K562 (cell line): ENCODE measurements around the gene PACSIN3. TPM values are rescaled to one million over a fixed set of nuclear protein-coding genes. Genes with fewer than 3 reads are reported as not detected.
A peak's percentile ranks its signal among the peaks of the same experiment; 100 is the strongest.

ENCODE experiments used
- CREB1 ChIP-seq, 2 experiments: sonication (generic) in 1 of 2; formaldehyde crosslinking in 1 of 2; IDR thresholded peaks; 2 replicates each; pipeline versions ENCODE4 v1.6.1 to v1.8.0; 2012 to 2022; ENCODE audit warnings: inconsistent platforms in 1 of 2, mild to moderate bottlenecking in 1 of 2, missing genetic modification reagents in 1 of 2, moderate library complexity in 1 of 2
- MAFF ChIP-seq: IDR thresholded peaks from 2 replicates; pipeline ENCODE4 v1.6.1; 2012; ENCODE audit warnings: low read length, improper control_type of control experiment
- RAD51 ChIP-seq: fragments of 450-650 bp; IDR thresholded peaks from 2 replicates; pipeline ENCODE4 v1.7.1; 2016; ENCODE audit warnings: low read depth, mild to moderate bottlenecking, borderline replicate concordance
- SMAD1 ChIP-seq: fragments of 150-350 bp; IDR thresholded peaks from 2 replicates; pipeline ENCODE4 v1.6.1; 2014; ENCODE audit warnings: low read length, low read depth; ENCODE audit not compliant: partially characterized antibody
- TCF7 ChIP-seq: sonication (generic); IDR thresholded peaks from 2 replicates; pipeline ENCODE4 v1.6.1; 2016; ENCODE audit warnings: antibody characterized with exemption, borderline replicate concordance
- TOE1 ChIP-seq, 2 experiments: fragments of 450-650 bp in 1 of 2; sonication (generic) in 1 of 2; formaldehyde crosslinking in 1 of 2; IDR thresholded peaks; 2 replicates each; pipeline versions ENCODE4 v1.7.1 to v1.8.0; 2016 to 2022; ENCODE audit warnings: borderline replicate concordance in 2 of 2, mild to moderate bottlenecking in 2 of 2, antibody characterized with exemption in 1 of 2, inconsistent platforms in 1 of 2, low read depth in 1 of 2, missing genetic modification reagents in 1 of 2, moderate library complexity in 1 of 2
- ZNF184 ChIP-seq: sonication (generic); formaldehyde crosslinking; IDR thresholded peaks from 2 replicates; pipeline ENCODE4 v1.5.0; 2020; ENCODE audit warnings: missing genetic modification reagents
- polyA plus RNA-seq, 8 experiments: library from polyadenylated mRNA; depleted of rRNA in 4 of 8; stranded (reverse) in 5 of 8; unstranded in 3 of 8; fragments of >200 nt; fragmentation: Nextera tagmentation in 2 of 8; fragmentation: Illumina TruSeq in 1 of 8; extraction: Ambion mirVana in 2 of 8; extraction: Trizol in 1 of 8; gene quantifications; 2 replicates each; pipeline versions ENCODE4 v1.2.1 to v1.2.3, GENCODE V29; 2011 to 2014; ENCODE audit warnings: inconsistent platforms in 1 of 8, missing spikeins in 1 of 8
- total RNA-seq, 7 experiments: library from RNA; depleted of rRNA in 6 of 7; stranded (reverse); fragments of >200 nt in 6 of 7; fragmentation: Illumina TruSeq in 2 of 7; extraction: Trizol in 2 of 7; gene quantifications; 2 replicates each; pipeline versions ENCODE4 v1.2.1 to v1.2.3, GENCODE V29; 2011 to 2021; ENCODE audit warnings: low replicate concordance in 1 of 7
- TF ChIP-seq, protein P1 (sequence below): fragments of 450-650 bp; IDR thresholded peaks from 2 replicates; pipeline ENCODE4 v1.6.1; 2016; ENCODE audit warnings: low read depth
- TF ChIP-seq, protein P2 (sequence below): sonication (generic); formaldehyde crosslinking; IDR thresholded peaks from 2 replicates; pipeline ENCODE4 v1.9.0; 2022; ENCODE audit warnings: mild to moderate bottlenecking, missing genetic modification reagents
- TF ChIP-seq, protein P3 (sequence below): fragments of 450-650 bp; IDR thresholded peaks from 2 replicates; pipeline ENCODE4 v1.6.1; 2016

PACSIN3 gene
- total and polyA plus RNA-seq, 9 of the 15 experiments (the other 6 are each of a cell fraction or from before 2014, with no cell fraction given) = 0.13 to 18.1 (median 7.1) TPM

- TF ChIP-seq, protein P1, sequence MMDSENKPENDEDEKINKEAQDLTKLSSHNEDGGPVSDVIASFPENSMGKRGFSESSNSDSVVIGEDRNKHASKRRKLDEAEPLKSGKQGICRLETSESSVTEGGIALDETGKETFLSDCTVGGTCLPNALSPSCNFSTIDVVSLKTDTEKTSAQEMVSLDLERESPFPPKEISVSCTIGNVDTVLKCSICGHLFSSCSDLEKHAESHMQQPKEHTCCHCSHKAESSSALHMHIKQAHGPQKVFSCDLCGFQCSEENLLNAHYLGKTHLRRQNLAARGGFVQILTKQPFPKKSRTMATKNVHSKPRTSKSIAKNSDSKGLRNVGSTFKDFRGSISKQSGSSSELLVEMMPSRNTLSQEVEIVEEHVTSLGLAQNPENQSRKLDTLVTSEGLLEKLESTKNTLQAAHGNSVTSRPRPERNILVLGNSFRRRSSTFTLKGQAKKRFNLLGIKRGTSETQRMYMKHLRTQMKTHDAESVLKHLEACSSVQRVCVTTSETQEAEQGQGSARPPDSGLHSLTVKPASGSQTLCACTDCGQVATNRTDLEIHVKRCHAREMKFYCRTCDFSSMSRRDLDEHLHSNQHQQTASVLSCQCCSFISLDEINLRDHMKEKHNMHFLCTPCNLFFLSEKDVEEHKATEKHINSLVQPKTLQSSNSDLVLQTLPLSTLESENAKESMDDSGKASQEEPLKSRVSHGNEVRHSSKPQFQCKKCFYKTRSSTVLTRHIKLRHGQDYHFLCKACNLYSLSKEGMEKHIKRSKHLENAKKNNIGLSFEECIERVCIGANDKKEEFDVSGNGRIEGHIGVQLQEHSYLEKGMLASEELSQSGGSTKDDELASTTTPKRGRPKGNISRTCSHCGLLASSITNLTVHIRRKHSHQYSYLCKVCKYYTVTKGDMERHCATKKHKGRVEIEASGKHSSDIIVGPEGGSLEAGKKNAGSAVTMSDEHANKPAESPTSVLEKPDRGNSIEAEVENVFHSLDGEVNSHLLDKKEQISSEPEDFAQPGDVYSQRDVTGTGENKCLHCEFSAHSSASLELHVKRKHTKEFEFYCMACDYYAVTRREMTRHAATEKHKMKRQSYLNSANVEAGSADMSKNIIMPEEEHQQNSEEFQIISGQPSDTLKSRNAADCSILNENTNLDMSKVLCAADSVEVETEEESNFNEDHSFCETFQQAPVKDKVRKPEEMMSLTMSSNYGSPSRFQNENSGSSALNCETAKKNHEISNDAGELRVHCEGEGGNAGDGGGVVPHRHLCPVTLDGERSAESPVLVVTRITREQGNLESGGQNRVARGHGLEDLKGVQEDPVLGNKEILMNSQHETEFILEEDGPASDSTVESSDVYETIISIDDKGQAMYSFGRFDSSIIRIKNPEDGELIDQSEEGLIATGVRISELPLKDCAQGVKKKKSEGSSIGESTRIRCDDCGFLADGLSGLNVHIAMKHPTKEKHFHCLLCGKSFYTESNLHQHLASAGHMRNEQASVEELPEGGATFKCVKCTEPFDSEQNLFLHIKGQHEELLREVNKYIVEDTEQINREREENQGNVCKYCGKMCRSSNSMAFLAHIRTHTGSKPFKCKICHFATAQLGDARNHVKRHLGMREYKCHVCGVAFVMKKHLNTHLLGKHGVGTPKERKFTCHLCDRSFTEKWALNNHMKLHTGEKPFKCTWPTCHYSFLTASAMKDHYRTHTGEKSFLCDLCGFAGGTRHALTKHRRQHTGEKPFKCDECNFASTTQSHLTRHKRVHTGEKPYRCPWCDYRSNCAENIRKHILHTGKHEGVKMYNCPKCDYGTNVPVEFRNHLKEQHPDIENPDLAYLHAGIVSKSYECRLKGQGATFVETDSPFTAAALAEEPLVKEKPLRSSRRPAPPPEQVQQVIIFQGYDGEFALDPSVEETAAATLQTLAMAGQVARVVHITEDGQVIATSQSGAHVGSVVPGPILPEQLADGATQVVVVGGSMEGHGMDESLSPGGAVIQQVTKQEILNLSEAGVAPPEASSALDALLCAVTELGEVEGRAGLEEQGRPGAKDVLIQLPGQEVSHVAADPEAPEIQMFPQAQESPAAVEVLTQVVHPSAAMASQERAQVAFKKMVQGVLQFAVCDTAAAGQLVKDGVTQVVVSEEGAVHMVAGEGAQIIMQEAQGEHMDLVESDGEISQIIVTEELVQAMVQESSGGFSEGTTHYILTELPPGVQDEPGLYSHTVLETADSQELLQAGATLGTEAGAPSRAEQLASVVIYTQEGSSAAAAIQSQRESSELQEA = no peak
- TF ChIP-seq TCF7 (no peak), MAFF (no peak), SMAD1 (no peak), ZNF184 (CRISPR knock-in tag) (no peak), TOE1 (IDR thresholded peaks at IDR 0.05; ENCODE audit: borderline replicate concordance) (0 out of 2 replicates have a peak, but pooled peaks have one; percentile 26), TOE1 (CRISPR knock-in tag; IDR thresholded peaks at IDR 0.05; ENCODE audit: borderline replicate concordance, low read depth) (no peak), RAD51 (peak; percentile 68; the same call in 1 of the 2 replicates), CREB1 (IDR thresholded peaks at IDR 0.05) (no peak), CREB1 (CRISPR knock-in tag; IDR thresholded peaks at IDR 0.05) (no peak)
- TF ChIP-seq, protein P2, sequence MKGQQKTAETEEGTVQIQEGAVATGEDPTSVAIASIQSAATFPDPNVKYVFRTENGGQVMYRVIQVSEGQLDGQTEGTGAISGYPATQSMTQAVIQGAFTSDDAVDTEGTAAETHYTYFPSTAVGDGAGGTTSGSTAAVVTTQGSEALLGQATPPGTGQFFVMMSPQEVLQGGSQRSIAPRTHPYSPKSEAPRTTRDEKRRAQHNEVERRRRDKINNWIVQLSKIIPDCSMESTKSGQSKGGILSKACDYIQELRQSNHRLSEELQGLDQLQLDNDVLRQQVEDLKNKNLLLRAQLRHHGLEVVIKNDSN (CRISPR knock-in tag) = 0 out of 2 replicates have a peak, but pooled peaks have one; percentile 27
- TF ChIP-seq, protein P3, sequence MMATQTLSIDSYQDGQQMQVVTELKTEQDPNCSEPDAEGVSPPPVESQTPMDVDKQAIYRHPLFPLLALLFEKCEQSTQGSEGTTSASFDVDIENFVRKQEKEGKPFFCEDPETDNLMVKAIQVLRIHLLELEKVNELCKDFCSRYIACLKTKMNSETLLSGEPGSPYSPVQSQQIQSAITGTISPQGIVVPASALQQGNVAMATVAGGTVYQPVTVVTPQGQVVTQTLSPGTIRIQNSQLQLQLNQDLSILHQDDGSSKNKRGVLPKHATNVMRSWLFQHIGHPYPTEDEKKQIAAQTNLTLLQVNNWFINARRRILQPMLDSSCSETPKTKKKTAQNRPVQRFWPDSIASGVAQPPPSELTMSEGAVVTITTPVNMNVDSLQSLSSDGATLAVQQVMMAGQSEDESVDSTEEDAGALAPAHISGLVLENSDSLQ = peak; percentile 37; the same call in 1 of the 2 replicates
Measured at GRCh38 chr11:47148270-47148669, 38.0 kb downstream of the PACSIN3 start (continued).
